Breast epithelium (tissue), 3 donors: ENCODE measurements around the gene MMS19.

Source experiments
- CTCF ChIP-seq, 3 donors: fragments of 450-650 bp; IDR thresholded peaks; one replicate each; pipeline ENCODE4 v1.5.1; 2016 to 2017; ENCODE audit warnings: antibody characterized with exemption in 3 of 3, mild to moderate bottlenecking in 3 of 3, moderate library complexity in 3 of 3
- POLR2AphosphoS5 ChIP-seq, 3 donors: sonication (generic); formaldehyde crosslinking; IDR thresholded peaks; one replicate each; pipeline ENCODE4 v1.6.1; 2017; ENCODE audit warnings: antibody characterized with exemption in 3 of 3

DNA sequence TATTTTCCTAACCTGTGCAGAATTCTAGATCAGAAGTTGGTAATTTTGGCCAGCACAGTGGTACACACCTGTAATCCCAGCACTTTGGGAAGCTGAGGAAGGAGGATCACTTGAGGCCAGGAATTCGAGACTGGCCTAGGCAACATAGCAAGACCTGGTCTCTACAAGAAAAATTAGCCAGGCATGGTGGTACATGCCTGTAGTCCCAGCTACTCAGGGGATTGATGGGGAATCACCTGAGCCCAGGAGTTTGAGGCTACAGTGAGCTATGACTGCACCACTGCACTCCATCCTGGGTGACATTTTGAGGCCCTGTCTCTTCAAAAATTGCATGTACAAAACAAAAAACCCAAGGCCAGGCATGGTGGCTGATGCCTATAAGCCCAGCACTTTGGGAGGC lies 63.7 kb downstream of the MMS19 start:
- no peak for TF ChIP-seq CTCF (IDR thresholded peaks at IDR 0.05)
- TF ChIP-seq POLR2AphosphoS5 (IDR thresholded peaks at IDR 0.05), result no peak
